GM18526 (cell line): ENCODE measurements around the gene KLHL14.

Experiments used
- POLR2A ChIP-seq: IDR thresholded peaks from 3 replicates; pipeline ENCODE4 v1.6.1; 2011; ENCODE audit not compliant: insufficient read length; ENCODE audit errors: extremely low read depth

Gene KLHL14

DNA sequence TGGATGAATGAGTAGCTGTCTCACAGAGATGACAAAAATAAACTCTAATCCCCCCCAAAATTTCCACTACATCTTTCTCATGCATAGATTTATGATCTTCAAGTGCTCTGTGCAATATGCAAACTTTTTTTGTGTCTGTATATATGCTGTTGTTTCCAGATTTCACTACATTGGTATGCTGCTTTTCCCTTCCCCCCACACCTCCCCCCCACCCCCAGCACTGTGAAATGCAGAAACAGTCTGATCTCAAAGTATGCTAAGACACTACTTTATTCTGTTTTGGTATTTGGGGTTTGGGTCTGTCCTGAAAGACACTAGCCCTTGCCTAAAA is 524 bp upstream of the KLHL14 start:
- TF ChIP-seq POLR2A: no peak

GRCh38 chr18:32771871-32772580 is 797 bp downstream of the KLHL14 start:
- TF ChIP-seq POLR2A: no peak

DNA sequence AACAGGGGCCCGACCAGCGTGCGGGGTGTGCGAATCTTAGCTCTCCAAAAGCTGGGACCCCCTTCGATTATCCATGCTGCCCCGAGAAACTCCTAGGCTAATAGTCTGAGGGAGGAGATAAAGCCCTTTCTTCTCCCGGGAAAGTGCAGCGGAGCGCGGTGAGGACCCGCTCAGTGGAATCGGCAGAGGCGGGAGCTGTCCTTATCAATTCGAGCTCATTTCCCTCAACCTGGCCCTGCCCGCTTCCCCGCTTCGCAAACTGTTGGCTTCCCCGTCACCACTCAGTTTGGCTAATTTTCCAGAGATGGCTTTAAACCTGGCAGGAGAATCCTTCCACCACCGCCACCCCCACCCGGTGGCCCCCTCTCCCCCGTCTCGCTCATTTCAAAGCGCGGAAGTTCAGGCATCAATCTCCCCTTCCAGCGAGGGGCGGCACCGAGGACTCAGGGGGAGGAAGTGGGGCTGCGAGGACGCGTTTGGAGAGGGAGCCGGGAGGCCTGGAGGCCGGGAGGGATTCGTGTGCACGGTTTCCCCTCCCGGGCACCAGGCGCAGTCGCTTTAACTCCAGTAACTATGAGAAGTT is 1.6 kb downstream of the KLHL14 start:
- no peak for TF ChIP-seq POLR2A

- no peak for TF ChIP-seq POLR2A
Observed at GRCh38 chr18:32770666-32771168, 2.1 kb downstream of the KLHL14 start.

DNA sequence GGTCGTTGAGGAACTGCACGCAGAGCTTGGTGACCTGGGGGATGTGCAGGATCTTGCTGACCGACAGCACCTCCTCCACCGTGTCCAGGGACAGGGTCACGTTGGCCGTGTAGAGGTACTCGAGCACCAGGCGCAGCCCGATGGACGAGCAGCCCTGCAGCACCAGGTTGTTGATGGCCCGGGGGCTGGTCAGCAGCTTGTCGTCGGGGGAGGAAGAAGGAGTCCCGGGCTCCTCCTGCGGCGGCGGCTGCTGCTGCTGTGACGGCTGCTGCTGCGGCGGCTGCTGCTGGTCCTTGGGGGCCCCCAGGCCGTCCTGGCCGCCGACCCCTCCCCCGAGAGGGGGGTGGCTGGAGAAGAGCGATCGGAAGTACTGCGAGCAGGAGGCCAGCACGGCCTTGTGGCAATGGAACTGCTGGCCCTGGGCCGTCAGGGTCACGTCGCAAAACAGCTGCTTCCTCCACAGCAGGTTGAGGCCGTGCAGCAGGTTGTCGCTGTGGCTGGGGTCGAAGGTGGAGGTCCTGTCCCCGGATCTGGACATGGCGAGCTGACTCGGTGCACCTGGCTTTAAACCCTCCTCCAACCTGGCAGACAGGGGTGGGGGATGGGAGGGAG is 2.7 kb downstream of the KLHL14 start:
- TF ChIP-seq POLR2A: no peak

DNA sequence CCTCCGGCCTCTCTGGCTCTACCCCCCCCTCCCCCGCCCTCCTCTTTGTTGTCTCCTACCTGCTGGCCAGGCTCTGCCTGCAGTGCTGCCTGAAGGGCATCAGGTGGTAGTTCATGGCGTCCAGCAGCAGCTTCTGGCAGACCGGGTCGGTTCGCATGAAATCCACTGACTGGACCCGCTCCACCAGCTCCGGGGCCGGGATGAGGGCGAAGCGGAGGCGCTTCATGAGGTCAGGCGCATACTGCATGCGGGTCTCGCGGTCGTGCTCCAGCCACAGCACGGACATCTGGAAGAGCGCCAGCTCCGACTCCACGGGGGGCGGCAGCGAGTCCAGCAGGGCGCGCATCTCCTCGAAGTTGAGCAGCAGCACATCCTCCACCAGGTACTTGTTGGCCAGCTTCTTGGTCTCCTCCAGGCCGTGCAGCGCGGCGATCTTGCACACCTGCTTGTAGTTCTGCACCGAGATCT is 3.2 kb downstream of the KLHL14 start:
- TF ChIP-seq POLR2A: no peak

- TF ChIP-seq POLR2A: no peak
Observed at GRCh38 chr18:32769071-32769585, 3.7 kb downstream of the KLHL14 start.

GRCh38 chr18:32767400-32767799 is 5.4 kb downstream of the KLHL14 start:
- no peak for TF ChIP-seq POLR2A

- no peak for TF ChIP-seq POLR2A
Observed at GRCh38 chr18:32764611-32765244, 8.1 kb downstream of the KLHL14 start.

GRCh38 chr18:32763293-32763692 is 9.5 kb downstream of the KLHL14 start:
- no peak for TF ChIP-seq POLR2A

DNA sequence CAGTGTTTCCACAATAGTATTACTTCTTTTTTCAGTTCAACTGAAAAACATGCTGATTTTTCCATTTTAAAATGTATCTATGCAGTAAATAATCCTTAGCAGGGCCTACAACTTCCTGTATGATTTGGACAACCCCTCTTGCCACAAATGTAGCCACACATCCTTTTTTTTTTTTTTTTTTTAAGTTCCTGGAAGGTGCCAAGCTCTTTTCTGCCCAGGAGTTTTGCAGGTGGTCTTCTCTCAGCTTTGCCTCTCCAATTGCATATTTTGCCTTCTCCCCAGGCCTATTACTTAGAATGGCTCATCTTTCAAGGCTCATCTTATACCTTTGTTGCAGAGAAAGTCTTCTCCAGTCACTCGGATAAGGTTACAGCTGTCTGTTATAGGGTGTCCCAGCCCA is 11.6 kb downstream of the KLHL14 start:
- TF ChIP-seq POLR2A: no peak

- TF ChIP-seq POLR2A: no peak
Observed at GRCh38 chr18:32760391-32760790, 12.4 kb downstream of the KLHL14 start.

DNA sequence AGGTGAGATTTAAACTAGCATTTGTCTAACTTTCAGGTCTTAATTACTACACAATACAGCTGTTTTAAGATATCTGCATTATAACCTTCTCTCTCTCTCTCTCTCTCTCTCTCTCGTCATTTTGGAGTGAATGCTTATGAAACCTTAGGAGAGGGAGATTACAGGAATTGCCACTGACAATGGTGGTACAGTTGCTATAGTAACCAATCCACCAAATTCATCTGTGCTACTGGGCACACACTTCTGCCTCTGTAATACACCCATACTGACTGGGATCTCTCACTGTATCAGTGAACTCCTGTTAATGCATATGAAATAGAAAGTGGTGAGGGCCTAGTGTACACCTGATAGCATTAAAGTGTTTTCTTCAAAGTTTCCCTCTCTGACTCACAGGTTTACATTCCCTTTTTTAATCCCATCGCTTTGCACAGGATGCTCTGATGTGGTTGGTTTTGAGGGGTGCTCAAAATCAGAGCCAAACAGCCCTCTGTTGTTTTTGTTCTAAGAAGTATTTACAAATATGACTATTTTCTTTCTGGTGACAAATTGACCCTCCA is 13.1 kb downstream of the KLHL14 start:
- TF ChIP-seq POLR2A: no peak

DNA sequence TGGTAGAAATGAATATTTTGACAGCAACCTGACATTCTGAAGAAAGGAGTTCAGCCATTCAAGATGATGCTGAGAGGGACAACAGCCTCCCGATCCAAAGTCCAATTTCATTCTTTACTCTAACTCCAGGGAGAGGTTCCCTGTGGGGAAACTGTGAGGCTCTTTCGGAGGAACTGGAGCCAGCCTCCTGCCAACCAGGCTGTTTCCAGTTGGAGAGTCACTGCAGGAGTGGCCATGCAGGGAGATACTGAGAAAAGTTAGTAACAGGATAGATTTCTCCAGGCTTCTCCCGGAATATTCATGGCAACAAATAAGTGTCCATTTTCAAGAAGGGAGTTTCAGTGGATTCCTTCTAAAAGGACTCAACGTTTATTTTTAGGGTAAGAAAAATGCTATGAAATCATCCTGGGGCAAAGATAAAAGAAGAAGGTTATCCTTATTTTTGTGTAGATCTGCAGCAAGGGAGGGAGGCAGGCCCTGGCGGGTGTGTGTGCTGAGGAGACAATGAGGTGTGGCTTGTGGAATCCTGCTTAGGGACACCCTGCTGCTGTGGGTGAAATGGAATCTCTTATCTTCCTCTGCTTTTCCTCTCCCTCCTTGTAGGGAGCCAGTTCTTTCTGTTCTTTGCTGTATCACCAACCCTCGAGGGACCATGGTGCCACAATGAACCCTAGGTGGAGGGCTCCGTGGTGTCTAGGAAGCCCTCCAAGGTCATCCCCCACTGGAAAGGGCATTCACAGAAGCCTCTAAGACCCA is 18.1 kb downstream of the KLHL14 start:
- no peak for TF ChIP-seq POLR2A

- TF ChIP-seq POLR2A: no peak
Observed at GRCh38 chr18:32753656-32754260, 19.1 kb downstream of the KLHL14 start.

DNA sequence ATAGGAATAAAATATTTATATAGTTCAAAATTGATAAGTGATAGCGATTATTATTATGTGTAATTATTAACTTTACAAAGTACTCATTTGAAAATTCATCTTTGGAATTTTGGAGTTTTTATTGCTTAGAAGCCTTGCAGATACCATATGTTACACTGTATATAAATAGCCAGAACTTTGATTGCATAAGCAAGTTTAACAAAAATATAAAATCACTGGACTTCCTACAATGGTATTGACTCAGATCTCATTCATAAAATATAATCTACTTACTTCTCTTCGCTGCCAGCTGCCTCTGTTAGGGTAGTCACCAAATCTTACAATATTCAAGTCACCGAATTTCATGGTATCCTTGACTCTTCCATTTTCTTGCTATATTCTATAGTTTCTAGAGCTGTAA is 22.5 kb downstream of the KLHL14 start:
- no peak for TF ChIP-seq POLR2A
